Type B pancreatic cell (in vitro differentiated cells): ENCODE data around the gene CAPN14. TPM values are rescaled to one million over a fixed set of nuclear protein-coding genes. Genes with fewer than 3 reads are reported as not detected.
A peak's percentile ranks its signal among the peaks of the same experiment; 100 is the strongest.
"Not testable (repeated sequence)": the region's sequence is repeated elsewhere in the genome, so short reads cannot be mapped to it uniquely, and the experiment has no call there.

Source experiments
- DNase-seq: peaks from one replicate; pipeline ENCODE4 v3.0.0; 2021; ENCODE audit warnings: mixed read lengths; ENCODE audit not compliant: unreplicated experiment; ENCODE audit errors: extremely low spot score
- H3K27ac Mint-ChIP-seq: 2 replicates; pipeline ENCODE4 v1.8.0; 2021; ENCODE audit warnings: mild to moderate bottlenecking, mixed read lengths
- H3K27me3 Mint-ChIP-seq: 2 replicates; pipeline ENCODE4 v1.8.0; 2021; ENCODE audit warnings: mixed read lengths
- H3K36me3 Mint-ChIP-seq: 2 replicates; pipeline ENCODE4 v1.8.0; 2021; ENCODE audit warnings: mixed read lengths
- H3K4me1 Mint-ChIP-seq: one replicate; pipeline ENCODE4 v1.8.0; 2021; ENCODE audit warnings: mixed read lengths; ENCODE audit not compliant: unreplicated experiment
- H3K4me3 Mint-ChIP-seq: 2 replicates; pipeline ENCODE4 v1.8.0; 2021; ENCODE audit warnings: mild to moderate bottlenecking, mixed read lengths
- H3K9me3 Mint-ChIP-seq: 2 replicates; pipeline ENCODE4 v1.8.0; 2021; ENCODE audit warnings: mixed read lengths
- CTCF ChIP-seq: fragments of 200-600 bp; sonication (generic); conservative IDR thresholded peaks from 2 replicates; pipeline ENCODE4 v1.5.0; 2021; ENCODE audit warnings: antibody characterized with exemption, mild to moderate bottlenecking
- total RNA-seq: library from RNA; stranded (reverse); gene quantifications from 2 replicates; pipeline ENCODE4 v1.2.1, GENCODE V29; 2021; ENCODE audit warnings: low replicate concordance

CAPN14 gene
- total RNA-seq, 1 donor from 2014 or later: 0.39 TPM

GRCh38 chr2:31191931-31192330 lies 25.4 kb downstream of the CAPN14 start:
- DNase-seq: peak; percentile 51
- H3K9me3 Mint-ChIP-seq: no peaks in the 10 kb centered on the region
- no peak overlapping the region for H3K4me3 Mint-ChIP-seq
- no peaks in the 10 kb centered on the region for H3K4me1 Mint-ChIP-seq
- no peak overlapping the region for H3K27ac Mint-ChIP-seq
- no peaks in the 10 kb centered on the region for H3K36me3 Mint-ChIP-seq
- peaks cover 23% of the 10 kb centered on the region for H3K27me3 Mint-ChIP-seq
- no peak for TF ChIP-seq CTCF

DNA sequence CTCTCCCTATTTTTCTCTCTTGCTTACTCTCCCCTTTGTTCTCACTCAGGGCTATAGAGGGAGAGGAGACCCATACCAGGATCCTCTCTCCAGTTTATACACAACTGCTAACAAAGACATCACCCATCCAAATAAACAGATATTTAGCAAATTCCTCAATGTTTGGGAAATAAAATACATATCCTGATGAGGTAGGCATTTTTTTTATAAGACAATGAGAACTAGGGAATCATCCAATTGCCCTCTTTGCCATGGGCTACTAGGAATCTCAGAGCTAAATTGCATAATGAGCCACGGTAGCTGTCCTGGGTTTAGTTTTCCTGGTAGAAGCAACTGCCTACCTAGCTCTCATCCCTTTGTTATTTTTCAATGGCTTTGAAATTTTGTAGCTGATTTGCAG lies 27.1 kb downstream of the CAPN14 start:
- Mint-ChIP-seq H3K4me1 (no peaks in the 10 kb centered on the region), H3K27me3 (peaks cover 30% of the 10 kb centered on the region), H3K9me3 (no peaks in the 10 kb centered on the region), H3K27ac (no peak overlapping the region), H3K36me3 (no peaks in the 10 kb centered on the region), H3K4me3 (no peak overlapping the region)
- no peak for DNase-seq
- no peak for TF ChIP-seq CTCF

GRCh38 chr2:31189141-31189540 lies 28.2 kb downstream of the CAPN14 start:
- no peaks in the 10 kb centered on the region for H3K9me3 Mint-ChIP-seq
- no peaks in the 10 kb centered on the region for H3K4me1 Mint-ChIP-seq
- no peak overlapping the region for H3K27ac Mint-ChIP-seq
- TF ChIP-seq CTCF: no peak
- DNase-seq: no peak
- no peak overlapping the region for H3K4me3 Mint-ChIP-seq
- peaks cover 40% of the 10 kb centered on the region for H3K27me3 Mint-ChIP-seq
- H3K36me3 Mint-ChIP-seq: no peaks in the 10 kb centered on the region

DNA sequence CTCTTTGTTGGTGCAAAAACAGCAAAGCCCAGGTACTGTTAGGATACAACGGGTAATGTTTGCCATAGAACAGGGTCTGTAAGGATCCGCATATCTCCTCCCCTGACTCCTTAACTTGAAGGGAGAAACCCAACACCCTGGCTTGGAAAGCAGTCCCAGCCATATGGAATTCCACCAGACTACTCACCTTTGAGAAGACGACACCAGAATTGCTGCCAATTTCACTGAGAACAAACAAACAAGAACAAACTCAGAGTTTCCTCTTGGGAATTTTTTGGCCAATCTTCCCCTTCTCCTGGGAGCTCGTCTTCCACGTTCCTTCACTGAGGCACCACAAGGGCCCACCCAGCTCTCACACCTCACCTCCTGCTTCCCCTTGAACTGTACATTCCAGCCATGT lies 29.2 kb downstream of the CAPN14 start:
- no peak for DNase-seq

GRCh38 chr2:31187166-31187565 lies 30.1 kb downstream of the CAPN14 start:
- no peak for DNase-seq
- Mint-ChIP-seq H3K4me1 (no peaks in the 10 kb centered on the region), H3K36me3 (no peaks in the 10 kb centered on the region), H3K4me3 (no peak overlapping the region), H3K27ac (no peak overlapping the region), H3K27me3 (peaks cover 40% of the 10 kb centered on the region), H3K9me3 (no peaks in the 10 kb centered on the region)
- TF ChIP-seq CTCF: no peak

More for the DNA sequence above, 29.2 kb downstream of the CAPN14 start:
- no peak overlapping the region for H3K4me3 Mint-ChIP-seq
- no peaks in the 10 kb centered on the region for H3K36me3 Mint-ChIP-seq
- no peak overlapping the region for H3K27ac Mint-ChIP-seq
- H3K9me3 Mint-ChIP-seq: no peaks in the 10 kb centered on the region
- peaks cover 40% of the 10 kb centered on the region for H3K27me3 Mint-ChIP-seq
- no peaks in the 10 kb centered on the region for H3K4me1 Mint-ChIP-seq
- TF ChIP-seq CTCF: no peak

DNA sequence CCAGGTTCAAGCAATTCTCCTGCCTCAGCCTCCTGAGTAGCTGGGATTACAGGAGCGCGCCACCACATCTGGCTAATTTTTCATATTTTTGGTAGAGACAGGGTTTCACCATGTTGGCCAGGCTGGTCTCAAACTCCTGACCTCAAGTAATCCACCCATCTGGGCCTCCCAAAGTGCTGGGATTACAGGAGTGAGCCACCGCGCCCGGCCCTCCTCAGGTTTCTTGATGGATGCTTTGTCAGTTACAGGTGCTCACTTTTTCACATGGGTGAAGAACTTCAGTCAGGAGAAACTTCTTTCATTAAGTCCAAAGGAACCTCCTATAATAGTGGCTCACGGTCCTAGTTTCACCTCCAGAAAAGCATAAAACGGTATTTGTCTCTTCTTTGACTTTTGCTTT lies 33.3 kb downstream of the CAPN14 start:
- H3K9me3 Mint-ChIP-seq, H3K36me3 Mint-ChIP-seq, H3K4me3 Mint-ChIP-seq, H3K27ac Mint-ChIP-seq, H3K4me1 Mint-ChIP-seq, DNase-seq: not testable (repeated sequence)
- peaks cover 33% of the 10 kb centered on the region for H3K27me3 Mint-ChIP-seq
